Coronary artery (tissue), 2 donors: ENCODE data around the gene ACBD4.

ENCODE experiments used
- DNase-seq: peaks from one replicate; pipeline ENCODE4 v3.0.0-alpha.2; 2017; ENCODE audit warnings: low spot score
- H3K27ac ChIP-seq, 2 donors: fragments of 200-600 bp; sonication (generic); one replicate each; pipeline ENCODE4 v1.5.1; 2016 to 2019
- H3K4me3 ChIP-seq: fragments of 200-600 bp; sonication (generic); 2 replicates; pipeline ENCODE4 v1.5.1; 2016; ENCODE audit warnings: mild to moderate bottlenecking, moderate library complexity
- TF ChIP-seq, protein P1 (sequence below): fragments of 200-600 bp; sonication (generic); IDR thresholded peaks from one replicate; pipeline ENCODE4 v1.5.1; 2019; ENCODE audit warnings: antibody characterized with exemption

ACBD4 gene

DNA sequence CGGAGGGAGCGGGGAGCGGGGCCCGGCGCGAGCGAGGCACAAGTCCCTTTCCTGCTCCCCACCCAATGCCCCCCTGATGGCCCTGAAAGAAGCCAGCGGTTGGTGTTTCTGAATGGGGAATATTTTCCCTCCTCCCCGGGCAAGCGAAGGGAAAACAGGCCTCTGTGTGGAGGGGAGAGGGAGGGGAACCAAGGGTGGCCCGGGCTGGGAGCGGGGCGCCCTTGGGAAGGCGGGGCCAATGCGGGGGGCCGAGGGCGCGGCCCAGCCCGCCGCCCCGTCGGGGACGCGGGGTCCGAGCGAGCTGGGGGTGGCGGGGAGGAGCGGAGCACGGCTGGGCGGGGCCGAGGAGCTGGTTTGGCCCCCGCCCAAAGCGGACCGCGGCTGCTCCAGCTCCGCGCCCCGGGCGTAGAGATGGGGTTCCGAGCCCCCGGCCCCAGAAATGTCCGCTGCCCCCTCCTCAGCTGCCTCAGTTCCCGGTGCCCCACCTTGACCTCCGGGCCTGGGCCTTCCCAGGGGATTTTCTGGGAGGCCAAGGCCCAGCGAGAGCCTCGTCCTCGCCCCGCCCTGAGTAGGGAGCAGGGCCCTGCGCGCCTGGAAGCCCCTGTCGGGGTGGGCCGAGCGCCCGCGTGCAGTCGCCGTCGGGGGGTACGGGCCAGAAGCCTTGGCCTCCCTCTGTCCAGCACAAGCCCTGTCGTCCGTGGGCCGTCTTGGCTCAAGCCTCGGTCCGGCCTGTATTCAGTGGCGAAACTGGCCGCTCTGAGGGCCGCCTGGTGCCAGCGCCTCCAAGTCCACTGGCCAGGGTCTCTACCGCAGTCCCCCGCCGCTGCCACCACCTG lies 8.9 kb downstream of the ACBD4 start:
- H3K27ac ChIP-seq = peak overlapping the region; percentile 91 to 94
- TF ChIP-seq, protein P1, sequence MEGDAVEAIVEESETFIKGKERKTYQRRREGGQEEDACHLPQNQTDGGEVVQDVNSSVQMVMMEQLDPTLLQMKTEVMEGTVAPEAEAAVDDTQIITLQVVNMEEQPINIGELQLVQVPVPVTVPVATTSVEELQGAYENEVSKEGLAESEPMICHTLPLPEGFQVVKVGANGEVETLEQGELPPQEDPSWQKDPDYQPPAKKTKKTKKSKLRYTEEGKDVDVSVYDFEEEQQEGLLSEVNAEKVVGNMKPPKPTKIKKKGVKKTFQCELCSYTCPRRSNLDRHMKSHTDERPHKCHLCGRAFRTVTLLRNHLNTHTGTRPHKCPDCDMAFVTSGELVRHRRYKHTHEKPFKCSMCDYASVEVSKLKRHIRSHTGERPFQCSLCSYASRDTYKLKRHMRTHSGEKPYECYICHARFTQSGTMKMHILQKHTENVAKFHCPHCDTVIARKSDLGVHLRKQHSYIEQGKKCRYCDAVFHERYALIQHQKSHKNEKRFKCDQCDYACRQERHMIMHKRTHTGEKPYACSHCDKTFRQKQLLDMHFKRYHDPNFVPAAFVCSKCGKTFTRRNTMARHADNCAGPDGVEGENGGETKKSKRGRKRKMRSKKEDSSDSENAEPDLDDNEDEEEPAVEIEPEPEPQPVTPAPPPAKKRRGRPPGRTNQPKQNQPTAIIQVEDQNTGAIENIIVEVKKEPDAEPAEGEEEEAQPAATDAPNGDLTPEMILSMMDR = no peak
- DNase-seq = peak; percentile 84
- H3K4me3 ChIP-seq = peak overlapping the region; percentile 76

DNA sequence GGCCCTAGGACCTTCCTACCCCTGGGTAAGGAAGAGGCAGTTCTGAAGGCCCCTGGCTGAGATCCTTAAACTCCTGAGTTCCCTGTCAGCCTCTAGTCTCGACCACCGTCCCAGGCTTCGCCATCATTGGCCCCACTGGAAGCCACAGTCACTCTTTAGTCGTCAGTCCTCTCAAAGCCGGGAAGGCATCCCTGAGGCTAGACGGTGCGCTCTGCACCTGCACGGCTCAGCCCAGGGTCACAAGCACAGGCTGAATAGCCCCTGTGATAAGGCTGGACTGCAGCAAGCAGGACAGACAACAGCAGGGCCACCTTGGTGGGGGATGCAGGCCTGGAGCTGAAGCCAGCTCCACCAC lies 9.5 kb downstream of the ACBD4 start:
- TF ChIP-seq, protein P1 = no peak
- DNase-seq = no peak
- Histone ChIP-seq H3K4me3 (peak overlapping the region; percentile 76), H3K27ac (peak overlapping the region; percentile 91 to 94)

DNA sequence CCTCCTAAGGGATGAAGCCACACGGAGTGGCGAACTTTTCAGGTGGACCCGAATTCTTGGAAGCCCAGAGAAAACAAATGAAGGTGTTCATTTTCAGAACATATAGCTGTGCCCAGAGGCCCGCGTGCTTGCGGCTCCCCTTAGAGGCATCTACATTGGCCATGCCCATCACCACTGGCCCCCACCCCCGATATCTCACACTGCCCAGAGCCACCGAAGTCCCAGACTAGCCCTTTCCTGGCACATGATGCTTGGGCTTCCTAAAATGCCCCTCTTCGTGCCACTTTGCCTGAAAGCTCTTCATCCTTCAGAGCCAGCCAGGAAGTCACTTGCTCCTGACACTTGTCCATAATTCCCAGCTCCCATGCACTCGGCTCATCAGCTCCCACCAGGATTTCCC lies 10.7 kb downstream of the ACBD4 start:
- TF ChIP-seq, protein P1 = no peak
- Histone ChIP-seq H3K27ac (peak overlapping the region; percentile 96 to 99), H3K4me3 (peak overlapping the region; percentile 85)
- no peak for DNase-seq

DNA sequence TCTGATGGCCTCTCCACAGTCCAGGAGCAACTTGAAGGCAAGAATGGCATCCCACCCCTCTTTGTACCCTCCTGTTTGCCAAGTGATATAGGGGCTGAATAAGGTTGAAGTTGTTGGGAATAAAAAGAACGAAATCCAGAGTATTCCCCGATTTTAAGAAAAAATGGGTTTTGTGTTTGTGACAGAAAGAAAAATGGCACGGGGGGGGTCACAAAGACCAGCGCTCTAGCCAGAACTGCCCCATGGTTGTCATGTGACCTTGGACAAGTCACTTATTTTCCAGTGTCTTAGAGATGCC lies 11.1 kb downstream of the ACBD4 start:
- TF ChIP-seq, protein P1 = no peak
- DNase-seq = no peak
- Histone ChIP-seq H3K27ac (peak overlapping the region; percentile 96 to 99), H3K4me3 (peak overlapping the region; percentile 85)

DNA sequence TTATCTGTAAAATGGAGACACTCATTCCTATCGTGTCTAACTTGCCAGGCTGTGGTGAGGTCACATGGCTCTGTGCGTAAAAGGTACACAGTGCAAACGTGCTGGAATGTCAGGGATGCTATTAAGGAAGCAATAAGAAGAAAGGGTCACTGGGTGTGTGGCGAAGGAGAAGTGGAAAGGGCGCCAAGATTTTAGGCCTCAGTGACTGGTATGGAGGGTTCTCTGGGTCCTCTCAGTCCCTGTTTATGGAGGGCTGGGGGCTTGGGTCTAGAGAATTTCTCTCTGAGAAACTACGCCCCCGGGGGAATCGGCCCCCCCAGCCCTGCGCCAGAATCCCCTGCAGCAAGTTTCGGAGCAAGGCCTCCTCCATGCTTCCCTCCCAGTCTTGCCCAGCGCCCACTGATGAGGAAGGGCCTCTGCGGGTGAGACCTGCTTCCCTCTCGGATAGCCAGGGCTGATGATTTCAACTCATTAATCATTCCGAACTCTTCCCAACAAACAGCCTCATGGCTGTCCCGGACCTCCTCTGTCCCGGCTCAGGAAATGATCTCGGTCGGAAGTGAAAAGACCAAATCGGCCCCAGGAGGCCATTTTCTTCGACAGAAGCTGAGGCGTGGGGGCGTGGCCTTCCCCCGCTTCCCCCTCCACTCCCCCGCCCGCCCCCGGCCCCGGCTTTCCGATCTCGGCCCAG lies 11.5 kb downstream of the ACBD4 start:
- TF ChIP-seq, protein P1 = no peak
- Histone ChIP-seq H3K4me3 (peak overlapping the region; percentile 85), H3K27ac (peak overlapping the region; percentile 96 to 99)
- DNase-seq = peak; percentile 86

DNA sequence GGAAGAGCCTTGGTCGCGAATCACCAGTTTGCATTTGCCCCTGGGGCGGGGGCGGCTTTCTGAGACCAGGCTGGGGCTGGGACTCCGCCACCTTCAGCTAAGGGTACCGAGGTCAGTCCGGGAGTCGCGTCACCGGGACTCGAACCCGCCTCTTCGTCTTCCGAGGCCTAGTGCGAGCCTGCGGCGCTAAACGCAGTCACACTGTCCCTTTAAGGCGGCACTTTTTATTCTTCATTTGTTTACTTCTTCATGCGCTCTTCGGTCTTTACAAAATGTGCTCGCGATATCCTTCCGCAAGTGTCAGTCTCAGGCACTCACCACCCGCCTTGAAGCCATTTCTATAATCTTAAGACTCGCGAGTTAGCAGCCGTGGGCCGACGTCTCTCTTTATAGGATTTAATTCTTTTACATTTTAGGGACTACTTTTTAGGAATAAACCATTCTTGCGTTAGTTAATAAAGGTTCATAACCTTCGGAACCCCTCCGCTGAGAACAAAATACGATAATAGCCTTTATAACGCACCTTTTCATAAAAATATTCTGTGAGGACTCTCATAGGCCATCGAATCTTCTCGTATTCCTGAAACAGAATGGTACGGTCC lies 12.2 kb downstream of the ACBD4 start:
- Histone ChIP-seq H3K27ac (peak overlapping the region; percentile 96 to 99), H3K4me3 (peak overlapping the region; percentile 85)
- TF ChIP-seq, protein P1 = no peak
- peak; percentile 90 for DNase-seq
